Sigmoid colon (tissue), 3 donors: ENCODE results near the gene SOX10.

Experiments used
- POLR2A ChIP-seq, 2 donors: fragments of 450-650 bp; IDR thresholded peaks; one replicate each; pipeline ENCODE4 v1.6.1; 2016; ENCODE audit warnings: antibody characterized with exemption in 2 of 2, mild to moderate bottlenecking in 2 of 2, moderate library complexity in 2 of 2
- TF ChIP-seq, protein P1 (sequence below), 4 experiments: fragments of 450-650 bp in 3 of 4; fragments of 200-600 bp in 1 of 4; IDR thresholded peaks; one replicate each; pipeline ENCODE4 v1.5.1; 2016 to 2019; ENCODE audit warnings: antibody characterized with exemption in 4 of 4, mild to moderate bottlenecking in 3 of 4, moderate library complexity in 2 of 4

DNA sequence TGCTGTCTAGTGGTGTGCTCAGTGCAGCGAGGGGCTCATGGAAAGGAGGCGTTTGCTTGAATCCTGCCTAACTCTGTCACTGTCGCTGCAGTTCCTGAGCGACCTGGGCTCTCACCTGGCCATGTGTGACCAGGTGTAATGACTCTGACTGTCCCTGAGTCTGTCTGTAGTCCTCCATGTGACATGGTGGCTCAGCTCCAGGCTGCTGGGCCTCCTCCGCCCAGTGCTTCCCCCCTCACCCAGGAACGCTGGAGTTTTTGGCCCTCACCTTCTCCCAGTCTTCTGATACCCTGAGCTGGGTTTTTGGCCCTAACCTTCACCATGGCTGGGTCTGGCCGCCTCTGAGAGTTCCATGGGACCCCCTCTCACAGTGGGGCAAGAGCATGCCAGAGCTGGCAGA is 58.0 kb downstream of the SOX10 start:
- TF ChIP-seq POLR2A (IDR thresholded peaks at IDR 0.05), result no peak
- TF ChIP-seq, protein P1, sequence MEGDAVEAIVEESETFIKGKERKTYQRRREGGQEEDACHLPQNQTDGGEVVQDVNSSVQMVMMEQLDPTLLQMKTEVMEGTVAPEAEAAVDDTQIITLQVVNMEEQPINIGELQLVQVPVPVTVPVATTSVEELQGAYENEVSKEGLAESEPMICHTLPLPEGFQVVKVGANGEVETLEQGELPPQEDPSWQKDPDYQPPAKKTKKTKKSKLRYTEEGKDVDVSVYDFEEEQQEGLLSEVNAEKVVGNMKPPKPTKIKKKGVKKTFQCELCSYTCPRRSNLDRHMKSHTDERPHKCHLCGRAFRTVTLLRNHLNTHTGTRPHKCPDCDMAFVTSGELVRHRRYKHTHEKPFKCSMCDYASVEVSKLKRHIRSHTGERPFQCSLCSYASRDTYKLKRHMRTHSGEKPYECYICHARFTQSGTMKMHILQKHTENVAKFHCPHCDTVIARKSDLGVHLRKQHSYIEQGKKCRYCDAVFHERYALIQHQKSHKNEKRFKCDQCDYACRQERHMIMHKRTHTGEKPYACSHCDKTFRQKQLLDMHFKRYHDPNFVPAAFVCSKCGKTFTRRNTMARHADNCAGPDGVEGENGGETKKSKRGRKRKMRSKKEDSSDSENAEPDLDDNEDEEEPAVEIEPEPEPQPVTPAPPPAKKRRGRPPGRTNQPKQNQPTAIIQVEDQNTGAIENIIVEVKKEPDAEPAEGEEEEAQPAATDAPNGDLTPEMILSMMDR (IDR thresholded peaks at IDR 0.05), result no peak
